NT2/D1 (cell line): ENCODE data around the gene MYRFL.

ENCODE experiments used
- SUZ12 ChIP-seq: IDR thresholded peaks from 2 replicates; pipeline ENCODE4 v1.6.1; 2011; ENCODE audit not compliant: insufficient read length, insufficient read depth; ENCODE audit errors: extremely low read depth
- YY1 ChIP-seq: IDR thresholded peaks from 2 replicates; pipeline ENCODE4 v1.6.1; 2011; ENCODE audit not compliant: insufficient read length, insufficient read depth
- ZNF274 ChIP-seq: IDR thresholded peaks from 2 replicates; pipeline ENCODE4 v1.6.1; 2011; ENCODE audit warnings: mild to moderate bottlenecking, low read depth, low read length

GRCh38 chr12:69961246-69961645 is 136.2 kb downstream of the MYRFL start:
- no peak for TF ChIP-seq ZNF274
- no peak for TF ChIP-seq SUZ12
- no peak for TF ChIP-seq YY1
